AG04449 (cell line): ENCODE data around the gene EVL.

Source experiments
- CTCF ChIA-PET: fragments of 350-600 bp; formaldehyde crosslinking; extraction: SDS; loops from one replicate; lab custom pipeline; 2021; ENCODE audit warnings: antibody characterized with exemption; lab: Yijun Ruan, JAX
- POLR2A ChIA-PET: fragments of 400-600, 350-600 bp; formaldehyde crosslinking; extraction: SDS; loops from one replicate; lab custom pipeline; 2020; ENCODE audit warnings: antibody characterized with exemption, inconsistent platforms; lab: Yijun Ruan, JAX
- DNase-seq: peaks from one replicate; pipeline ENCODE4 v3.0.0-alpha.2; 2010; ENCODE audit warnings: low read depth, low spot score
- H3K4me3 ChIP-seq: 2 replicates; pipeline ENCODE4 v1.5.1; 2011; ENCODE audit warnings: low read depth, mild to moderate bottlenecking, control low read depth, low read length
- TF ChIP-seq, protein P1 (sequence below): IDR thresholded peaks from one replicate; pipeline ENCODE4 v1.5.1; 2011; ENCODE audit warnings: mild to moderate bottlenecking, moderate library complexity, low read length, control low read depth, inconsistent platforms; ENCODE audit not compliant: insufficient read depth; ENCODE audit errors: missing control alignments

The EVL gene

GRCh38 chr14:100142073-100143040 lies 77.1 kb downstream of the EVL start:
- ChIA-PET CTCF (interaction anchor here (0.6 to 1.4 kb wide), 5 partner anchors 10 to 163 kb away, joined by 3 to 8 read pairs (median 3); no protein-coding TSS in a partner anchor), POLR2A (no interaction called here)
- TF ChIP-seq, protein P1, sequence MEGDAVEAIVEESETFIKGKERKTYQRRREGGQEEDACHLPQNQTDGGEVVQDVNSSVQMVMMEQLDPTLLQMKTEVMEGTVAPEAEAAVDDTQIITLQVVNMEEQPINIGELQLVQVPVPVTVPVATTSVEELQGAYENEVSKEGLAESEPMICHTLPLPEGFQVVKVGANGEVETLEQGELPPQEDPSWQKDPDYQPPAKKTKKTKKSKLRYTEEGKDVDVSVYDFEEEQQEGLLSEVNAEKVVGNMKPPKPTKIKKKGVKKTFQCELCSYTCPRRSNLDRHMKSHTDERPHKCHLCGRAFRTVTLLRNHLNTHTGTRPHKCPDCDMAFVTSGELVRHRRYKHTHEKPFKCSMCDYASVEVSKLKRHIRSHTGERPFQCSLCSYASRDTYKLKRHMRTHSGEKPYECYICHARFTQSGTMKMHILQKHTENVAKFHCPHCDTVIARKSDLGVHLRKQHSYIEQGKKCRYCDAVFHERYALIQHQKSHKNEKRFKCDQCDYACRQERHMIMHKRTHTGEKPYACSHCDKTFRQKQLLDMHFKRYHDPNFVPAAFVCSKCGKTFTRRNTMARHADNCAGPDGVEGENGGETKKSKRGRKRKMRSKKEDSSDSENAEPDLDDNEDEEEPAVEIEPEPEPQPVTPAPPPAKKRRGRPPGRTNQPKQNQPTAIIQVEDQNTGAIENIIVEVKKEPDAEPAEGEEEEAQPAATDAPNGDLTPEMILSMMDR: no peak
- no peak overlapping the region for H3K4me3 ChIP-seq
- DNase-seq: no peak

GRCh38 chr14:100143523-100143922 lies 78.3 kb downstream of the EVL start:
- CTCF ChIA-PET: interaction anchor here (1.0 to 1.4 kb wide), 2 partner anchors 12 to 36 kb away, joined by 3 to 8 read pairs; no protein-coding TSS in a partner anchor
- H3K4me3 ChIP-seq: no peak overlapping the region
- DNase-seq: no peak
- POLR2A ChIA-PET: no interaction called here
- TF ChIP-seq, protein P1: no peak

DNA sequence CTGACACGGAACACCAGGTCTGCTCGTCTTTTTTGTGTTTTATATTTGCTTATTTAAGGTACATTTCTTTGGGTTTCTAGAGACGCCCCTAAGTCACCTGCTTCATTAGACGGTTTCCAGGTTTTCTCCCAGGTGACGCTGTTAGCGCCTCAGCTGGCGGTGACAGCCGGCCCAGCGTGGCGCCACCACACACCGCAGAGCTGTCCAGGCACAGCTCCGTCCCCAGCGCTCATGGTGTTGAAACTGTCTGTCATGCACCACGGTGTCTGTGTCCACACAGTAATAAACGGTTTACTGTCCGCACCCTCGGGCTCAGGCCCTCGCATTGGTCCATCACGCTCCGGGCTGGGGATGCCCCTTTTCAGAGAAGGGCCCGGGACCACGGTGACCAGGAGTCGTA lies 78.7 kb downstream of the EVL start:
- POLR2A ChIA-PET: no interaction called here
- no peak for DNase-seq
- TF ChIP-seq, protein P1: no peak
- no peak overlapping the region for H3K4me3 ChIP-seq
- CTCF ChIA-PET: interaction anchor here (1.0 to 1.4 kb wide), 2 partner anchors 11 to 36 kb away, joined by 3 to 8 read pairs; no protein-coding TSS in a partner anchor

GRCh38 chr14:100144645-100144995 lies 79.4 kb downstream of the EVL start:
- POLR2A ChIA-PET: no interaction called here
- CTCF ChIA-PET: interaction anchor here (1.0 kb wide), 1 partner anchor 10 kb away, joined by 3 read pairs; no protein-coding TSS in a partner anchor
- no peak overlapping the region for H3K4me3 ChIP-seq
- DNase-seq: no peak
- TF ChIP-seq, protein P1: no peak

DNA sequence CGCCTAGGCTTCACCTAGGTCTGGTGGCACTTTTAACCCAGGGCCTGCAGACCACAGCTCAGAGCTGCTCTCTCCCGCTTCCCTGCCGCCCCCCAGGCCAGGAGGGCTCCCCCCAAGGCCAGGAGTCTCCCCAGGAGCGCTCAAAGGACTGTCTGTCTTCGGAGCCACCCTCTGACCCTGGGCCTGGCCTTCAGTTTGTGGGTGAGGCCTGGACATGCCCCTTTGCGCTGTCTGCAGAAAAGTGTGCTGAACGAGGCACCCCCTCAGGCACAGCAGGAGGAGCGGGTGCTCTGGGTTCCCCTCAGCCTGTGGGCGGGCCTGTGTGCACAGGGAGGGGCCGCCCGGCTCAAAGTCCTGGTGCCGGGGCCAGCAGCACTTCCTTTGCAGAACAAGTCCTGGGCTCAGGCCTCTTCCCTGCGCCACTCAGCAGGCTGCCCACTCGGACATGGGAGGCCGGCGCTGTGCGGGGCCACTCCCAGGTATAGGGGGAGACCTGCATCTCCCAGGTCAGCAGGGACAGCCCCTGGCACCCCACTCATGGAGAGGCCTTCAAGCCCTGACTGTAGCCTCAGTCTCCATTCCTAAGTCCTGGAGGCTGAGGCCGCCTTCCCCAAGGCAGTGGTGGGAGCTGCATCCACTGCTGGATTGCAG lies 79.9 kb downstream of the EVL start:
- no peak overlapping the region for H3K4me3 ChIP-seq
- CTCF ChIA-PET: interaction anchor here (1.2 kb wide), 1 partner anchor 12 kb away, joined by 3 read pairs; no protein-coding TSS in a partner anchor
- TF ChIP-seq, protein P1: no peak
- DNase-seq: no peak
- POLR2A ChIA-PET: no interaction called here
